Mucosa of descending colon (tissue), 3 donors: ENCODE results near the gene POLR3B. TPM values are rescaled to one million over a fixed set of nuclear protein-coding genes. Genes with fewer than 3 reads are reported as not detected.

Experiments used
- ATAC-seq: fragments of 200-7000 bp; cut with Tn5 transposase; one replicate; pipeline ENCODE4 v1.9.1; 2020; ENCODE audit warnings: mild to moderate bottlenecking, moderate library complexity
- DNase-seq, 3 donors: peaks; one replicate each; pipeline ENCODE4 v3.0.0-alpha.2; 2020
- H3K36me3 ChIP-seq: fragments of 200-600 bp; one replicate; pipeline ENCODE4 v1.8.0; 2021; ENCODE audit warnings: low read depth, mild to moderate bottlenecking
- H3K4me1 ChIP-seq: fragments of 200-600 bp; one replicate; pipeline ENCODE4 v1.8.0; 2021; ENCODE audit warnings: low read depth, mild to moderate bottlenecking
- H3K4me3 ChIP-seq: fragments of 200-600 bp; one replicate; pipeline ENCODE4 v1.8.0; 2021; ENCODE audit warnings: mild to moderate bottlenecking
- H3K9me3 ChIP-seq: fragments of 200-600 bp; one replicate; pipeline ENCODE4 v1.8.0; 2021; ENCODE audit warnings: mild to moderate bottlenecking
- CTCF ChIP-seq: fragments of 200-600 bp; IDR thresholded peaks from one replicate; pipeline ENCODE4 v1.8.0; 2022; ENCODE audit warnings: antibody characterized with exemption, mild to moderate bottlenecking
- intact Hi-C, 2 donors: fragments of 100-400 bp; cut with DNase I in 1 of 2; cut with micrococcal nuclease in 1 of 2; formaldehyde crosslinking; loops; one replicate each; pipeline versions ENCODE4 v1.11.0 to v1.11.1; 2022; cut with DNase I, micrococcal nuclease
- total RNA-seq, 3 donors: library from RNA; stranded (reverse); fragmentation: NEBNext Ultra II Directional in 2 of 3; extraction: Animal tissue kit (Norgen Biotek cat#: 25700) in 2 of 3; gene quantifications; one replicate each; pipeline versions ENCODE4 v1.2.1 to v1.2.4, GENCODE V29; 2021 to 2023
- donor health status: DM: no; HTN: no; CAD: no; lungs with moderate emphysema.
- donor health status: DM: no; HTN: no; CAD: no.
- donor health status: DM: no; HTN: yes; CAD: no.

POLR3B gene
- total RNA-seq, 3 donors from 2014 or later = 6.6 to 8.7 (median 8.5) TPM

- H3K4me1 ChIP-seq = no peaks in the 10 kb centered on the region
- no peak for TF ChIP-seq CTCF
- DNase-seq = no peak
- no peaks in the 10 kb centered on the region for H3K36me3 ChIP-seq
- no peak for ATAC-seq
- H3K4me3 ChIP-seq = no peak overlapping the region
- intact Hi-C loops = no loop called here
- H3K9me3 ChIP-seq = no peaks in the 10 kb centered on the region
These were observed 60.7 kb downstream of the POLR3B start for GRCh38 chr12:106417926-106418910.

- H3K9me3 ChIP-seq = no peaks in the 10 kb centered on the region
- ATAC-seq (no peak), DNase-seq (no peak)
- H3K36me3 ChIP-seq = no peaks in the 10 kb centered on the region
- TF ChIP-seq CTCF = no peak
- intact Hi-C loops = no loop called here
- H3K4me3 ChIP-seq = no peak overlapping the region
- no peaks in the 10 kb centered on the region for H3K4me1 ChIP-seq
These were observed 61.4 kb downstream of the POLR3B start for GRCh38 chr12:106418970-106419369.

- Histone ChIP-seq H3K4me3 (no peak overlapping the region), H3K4me1 (no peaks in the 10 kb centered on the region), H3K36me3 (no peaks in the 10 kb centered on the region), H3K9me3 (no peaks in the 10 kb centered on the region)
- ATAC-seq (no peak), DNase-seq (no peak)
- no peak for TF ChIP-seq CTCF
- intact Hi-C loops = no loop called here
These were observed 65.7 kb downstream of the POLR3B start for GRCh38 chr12:106423291-106423690.

GRCh38 chr12:106425061-106425702, 67.6 kb downstream of the POLR3B start:
- ATAC-seq = no peak
- Histone ChIP-seq H3K4me1 (no peaks in the 10 kb centered on the region), H3K36me3 (no peaks in the 10 kb centered on the region), H3K9me3 (no peaks in the 10 kb centered on the region), H3K4me3 (no peak overlapping the region)
- intact Hi-C loops = no loop called here
- DNase-seq = no peak
- TF ChIP-seq CTCF = no peak

- Histone ChIP-seq H3K9me3 (no peaks in the 10 kb centered on the region), H3K4me3 (no peak overlapping the region), H3K36me3 (no peaks in the 10 kb centered on the region), H3K4me1 (no peaks in the 10 kb centered on the region)
- intact Hi-C loops = no loop called here
- TF ChIP-seq CTCF = no peak
- ATAC-seq (no peak), DNase-seq (no peak)
These were observed 70.4 kb downstream of the POLR3B start for GRCh38 chr12:106427917-106428316.
